Tracheal epithelial cell (primary cell): ENCODE measurements around the gene SPATA6. TPM values are rescaled to one million over a fixed set of nuclear protein-coding genes. Genes with fewer than 3 reads are reported as not detected.

Source experiments
- total RNA-seq: library from RNA; depleted of rRNA; stranded (reverse); fragments of >200 nt; gene quantifications from 2 replicates; pipeline ENCODE4 v1.2.1, GENCODE V29; 2014

SPATA6 gene
- total RNA-seq = 1.9 and 3.6 TPM in 2 replicates

DNA sequence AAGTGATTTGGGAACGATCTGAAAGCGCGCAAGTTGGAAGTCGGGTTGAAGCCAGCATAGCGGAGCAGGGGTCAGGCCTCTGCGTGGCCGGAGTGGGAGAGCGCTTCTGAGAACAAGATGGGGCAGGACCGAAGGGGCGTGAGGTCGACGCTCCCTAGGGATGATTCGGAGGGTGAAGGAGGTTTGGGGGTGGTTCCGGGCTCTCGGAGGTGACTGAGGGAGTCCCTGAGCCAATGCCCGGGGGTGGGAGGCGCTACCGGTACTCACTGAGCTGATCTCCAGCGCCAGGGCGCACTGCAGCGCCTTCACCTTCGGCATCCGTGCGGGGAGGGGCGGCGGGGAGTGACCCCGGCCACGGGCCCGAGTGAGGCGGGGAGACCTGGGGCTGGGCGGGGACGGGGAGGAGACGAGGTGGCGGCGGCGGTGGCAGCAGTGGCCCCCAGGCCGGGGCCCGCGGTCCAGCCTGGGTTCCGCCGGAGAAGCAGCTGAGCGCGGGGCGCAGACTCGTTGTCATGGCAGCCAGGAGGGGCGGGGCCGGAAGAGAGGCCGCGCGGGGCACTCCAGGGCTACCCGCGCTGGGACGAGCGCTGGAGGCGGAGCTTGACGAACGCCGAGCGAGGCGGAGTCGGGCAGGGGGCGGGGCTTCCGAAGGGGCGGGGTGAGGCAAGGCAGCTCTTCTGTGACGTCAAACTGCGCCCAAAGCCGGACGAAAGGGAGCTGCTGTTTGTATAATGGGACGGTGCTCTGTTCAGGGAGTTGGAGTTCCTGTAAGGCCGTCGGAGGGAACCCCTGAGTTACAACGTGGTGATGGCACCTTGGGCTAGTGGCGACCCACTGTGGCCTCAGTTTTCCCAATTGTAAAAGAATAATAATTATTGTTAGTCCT lies at the start of gene SPATA6:
TSS of gene SPATA6 (minus strand) at position 514 of the 886 bp plus-strand sequence. CDS start at position 318, 196 bp downstream.

Other genes starting within 250 kb of the SPATA6 start
- gene SLC5A9, start 249.5 kb downstream of the SPATA6 start, total RNA-seq = 0.24 TPM in 1 of 2 replicates, not detected in the other